AG04450 (cell line): Measurements from ENCODE around the gene KIF6. TPM values are rescaled to one million over a fixed set of nuclear protein-coding genes. Genes with fewer than 3 reads are reported as not detected.

Source experiments
- CTCF ChIA-PET: fragments of 300-600, 350-600 bp; formaldehyde crosslinking; extraction: SDS; loops from one replicate; lab custom pipeline; 2022; ENCODE audit warnings: antibody characterized with exemption, inconsistent platforms; lab: Charles Lee
- POLR2A ChIA-PET: fragments of 350-600 bp; formaldehyde crosslinking; extraction: SDS; loops from one replicate; lab custom pipeline; 2021; ENCODE audit warnings: antibody characterized with exemption, inconsistent platforms; lab: Yijun Ruan, JAX
- DNase-seq: peaks from one replicate; pipeline ENCODE4 v3.0.0-alpha.2; 2011; ENCODE audit warnings: low read depth, low spot score
- H3K27ac ChIP-seq: one replicate; pipeline ENCODE4 v1.5.1; 2012; ENCODE audit warnings: low read depth, low read length, control low read depth
- H3K27me3 ChIP-seq: one replicate; pipeline ENCODE4 v1.6.0; 2012; ENCODE audit warnings: low read length; ENCODE audit not compliant: control insufficient read depth, insufficient read depth
- H3K4me3 ChIP-seq: 2 replicates; pipeline ENCODE4 v1.5.1; 2011; ENCODE audit warnings: mild to moderate bottlenecking, low read depth, low read length, control low read depth
- H3K9me3 ChIP-seq: 2 replicates; pipeline ENCODE4 v1.5.1; 2012; ENCODE audit warnings: low read length; ENCODE audit not compliant: control insufficient read depth, insufficient read depth
- CTCF ChIP-seq: IDR thresholded peaks from 2 replicates; pipeline ENCODE4 v1.5.1; 2011; ENCODE audit warnings: low read depth, low read length, control low read depth, inconsistent platforms
- polyA plus RNA-seq: library from polyadenylated mRNA; depleted of rRNA; stranded (reverse); fragments of >200 nt; gene quantifications from 2 replicates; pipeline ENCODE4 v1.2.3, GENCODE V29; 2011

The KIF6 gene
- polyA plus RNA-seq, 1 experiment: 0.02 TPM

GRCh38 chr6:39558591-39559190 is 166.5 kb downstream of the KIF6 start:
- TF ChIP-seq CTCF: no peak
- H3K4me3 ChIP-seq: no peak overlapping the region
- H3K27me3 ChIP-seq: no peaks in the 10 kb centered on the region
- no peak for DNase-seq
- H3K9me3 ChIP-seq: no peaks in the 10 kb centered on the region
- POLR2A ChIA-PET: no interaction called here
- H3K27ac ChIP-seq: no peak overlapping the region
- CTCF ChIA-PET: no interaction called here

GRCh38 chr6:39558079-39558478 is 167.1 kb downstream of the KIF6 start:
- CTCF ChIA-PET: no interaction called here
- no peak for TF ChIP-seq CTCF

GRCh38 chr6:39555136-39555535 is 170.1 kb downstream of the KIF6 start:
- no peak for DNase-seq
- Histone ChIP-seq H3K4me3 (no peak overlapping the region), H3K9me3 (no peaks in the 10 kb centered on the region), H3K27ac (no peak overlapping the region), H3K27me3 (no peaks in the 10 kb centered on the region)
- ChIA-PET POLR2A (no interaction called here), CTCF (no interaction called here)
- TF ChIP-seq CTCF: no peak

More at GRCh38 chr6:39558079-39558478, 167.1 kb downstream of the KIF6 start:
- Histone ChIP-seq H3K27me3 (no peaks in the 10 kb centered on the region), H3K9me3 (no peaks in the 10 kb centered on the region), H3K27ac (no peak overlapping the region), H3K4me3 (no peak overlapping the region)
- POLR2A ChIA-PET: no interaction called here
- DNase-seq: no peak

GRCh38 chr6:39553860-39554802 is 171.1 kb downstream of the KIF6 start:
- Histone ChIP-seq H3K9me3 (no peaks in the 10 kb centered on the region), H3K4me3 (no peak overlapping the region), H3K27me3 (no peaks in the 10 kb centered on the region), H3K27ac (no peak overlapping the region)
- POLR2A ChIA-PET: no interaction called here
- TF ChIP-seq CTCF: no peak
- no peak for DNase-seq
- CTCF ChIA-PET: no interaction called here

GRCh38 chr6:39553029-39553428 is 172.2 kb downstream of the KIF6 start:
- CTCF ChIA-PET: no interaction called here
- no peaks in the 10 kb centered on the region for H3K9me3 ChIP-seq
- POLR2A ChIA-PET: no interaction called here
- no peak for TF ChIP-seq CTCF
- no peak overlapping the region for H3K4me3 ChIP-seq
- no peak for DNase-seq
- no peak overlapping the region for H3K27ac ChIP-seq
- no peaks in the 10 kb centered on the region for H3K27me3 ChIP-seq
